DND-41 (cell line): ENCODE data around the gene DLX5.

Experiments
- ATAC-seq: fragments of 200-7000 bp; cut with Tn5 transposase; 3 replicates; pipeline ENCODE4 v1.9.1; 2021; ENCODE audit warnings: low read depth; ENCODE audit not compliant: insufficient read depth
- DNase-seq: peaks from one replicate; pipeline ENCODE4 v3.0.0-alpha.2; 2020
- H2AFZ ChIP-seq: 2 replicates; pipeline ENCODE4 v1.6.0; 2012; ENCODE audit warnings: low read depth, low read length
- H3K27ac ChIP-seq: 2 replicates; pipeline ENCODE4 v1.5.1; 2012; ENCODE audit warnings: low read length, inconsistent platforms
- H3K27me3 ChIP-seq: fragments of 200-600 bp; sonication (generic); 2 replicates; pipeline ENCODE4 v1.6.0; 2012; ENCODE audit warnings: low read length, mild to moderate bottlenecking, inconsistent platforms; ENCODE audit not compliant: insufficient read depth, poor library complexity
- H3K36me3 ChIP-seq: 2 replicates; pipeline ENCODE4 v1.5.1; 2012; ENCODE audit warnings: low read length, inconsistent platforms; ENCODE audit not compliant: insufficient read depth
- H3K4me1 ChIP-seq: 2 replicates; pipeline ENCODE4 v1.5.1; 2012; ENCODE audit warnings: mild to moderate bottlenecking, low read length; ENCODE audit not compliant: insufficient read depth
- H3K4me2 ChIP-seq: 2 replicates; pipeline ENCODE4 v1.6.0; 2012; ENCODE audit warnings: mild to moderate bottlenecking, moderate library complexity, low read length, inconsistent platforms; ENCODE audit not compliant: insufficient read depth
- H3K4me3 ChIP-seq, 2 experiments: fragments of 200-600 bp in 1 of 2; shearing (Covaris generic) in 1 of 2; 2 replicates each; pipeline ENCODE4 v1.5.1; 2012 to 2016; ENCODE audit warnings: inconsistent platforms in 2 of 2, low read length in 2 of 2, mild to moderate bottlenecking in 2 of 2, low read depth in 1 of 2, moderate library complexity in 1 of 2
- H3K79me2 ChIP-seq: 2 replicates; pipeline ENCODE4 v1.6.0; 2012; ENCODE audit warnings: low read length, inconsistent platforms; ENCODE audit not compliant: insufficient read depth
- H3K9ac ChIP-seq: 2 replicates; pipeline ENCODE4 v1.6.0; 2012; ENCODE audit warnings: low read depth, mild to moderate bottlenecking, inconsistent platforms, low read length, moderate library complexity
- H3K9me3 ChIP-seq: 2 replicates; pipeline ENCODE4 v1.5.1; 2012; ENCODE audit warnings: low read length, moderate library complexity, mild to moderate bottlenecking, inconsistent platforms; ENCODE audit not compliant: insufficient read depth, severe bottlenecking
- H4K20me1 ChIP-seq: 2 replicates; pipeline ENCODE4 v1.6.0; 2012; ENCODE audit warnings: low read length; ENCODE audit not compliant: insufficient read depth
- EZH2 ChIP-seq: IDR thresholded peaks from 3 replicates; pipeline ENCODE4 v1.6.1; 2012; ENCODE audit warnings: borderline replicate concordance, low read depth, mild to moderate bottlenecking, moderate library complexity, low read length, inconsistent platforms; ENCODE audit not compliant: severe bottlenecking
- TF ChIP-seq, protein P1 (sequence below): IDR thresholded peaks from 2 replicates; pipeline ENCODE4 v1.5.1; 2012; ENCODE audit warnings: borderline replicate concordance, low read length, moderate library complexity, mild to moderate bottlenecking; ENCODE audit not compliant: poor library complexity, severe bottlenecking; ENCODE audit errors: extremely low read depth

Gene DLX5

DNA sequence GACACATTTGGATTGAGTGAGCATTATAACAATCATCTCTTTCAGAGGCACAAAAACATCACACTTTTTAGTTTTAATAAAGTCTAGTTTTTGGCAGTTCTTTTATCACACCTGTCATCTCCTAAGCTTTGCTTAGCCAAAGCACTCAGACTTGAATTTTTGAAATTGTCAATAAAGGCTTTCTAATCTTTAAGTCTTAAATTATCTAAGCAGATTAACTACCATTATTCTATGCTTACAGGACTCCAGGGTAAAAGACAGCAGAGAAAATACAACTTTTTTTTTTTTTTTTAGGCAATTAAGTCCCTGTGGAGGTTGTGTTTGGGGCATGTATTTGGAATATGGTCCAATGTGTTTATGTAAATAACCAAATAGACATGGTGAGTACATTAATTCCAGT lies 36.9 kb downstream of the DLX5 start:
- no peak for ATAC-seq
- H3K9me3 ChIP-seq: no peaks in the 10 kb centered on the region
- TF ChIP-seq, protein P1, sequence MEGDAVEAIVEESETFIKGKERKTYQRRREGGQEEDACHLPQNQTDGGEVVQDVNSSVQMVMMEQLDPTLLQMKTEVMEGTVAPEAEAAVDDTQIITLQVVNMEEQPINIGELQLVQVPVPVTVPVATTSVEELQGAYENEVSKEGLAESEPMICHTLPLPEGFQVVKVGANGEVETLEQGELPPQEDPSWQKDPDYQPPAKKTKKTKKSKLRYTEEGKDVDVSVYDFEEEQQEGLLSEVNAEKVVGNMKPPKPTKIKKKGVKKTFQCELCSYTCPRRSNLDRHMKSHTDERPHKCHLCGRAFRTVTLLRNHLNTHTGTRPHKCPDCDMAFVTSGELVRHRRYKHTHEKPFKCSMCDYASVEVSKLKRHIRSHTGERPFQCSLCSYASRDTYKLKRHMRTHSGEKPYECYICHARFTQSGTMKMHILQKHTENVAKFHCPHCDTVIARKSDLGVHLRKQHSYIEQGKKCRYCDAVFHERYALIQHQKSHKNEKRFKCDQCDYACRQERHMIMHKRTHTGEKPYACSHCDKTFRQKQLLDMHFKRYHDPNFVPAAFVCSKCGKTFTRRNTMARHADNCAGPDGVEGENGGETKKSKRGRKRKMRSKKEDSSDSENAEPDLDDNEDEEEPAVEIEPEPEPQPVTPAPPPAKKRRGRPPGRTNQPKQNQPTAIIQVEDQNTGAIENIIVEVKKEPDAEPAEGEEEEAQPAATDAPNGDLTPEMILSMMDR: no peak
- H4K20me1 ChIP-seq: no peaks in the 10 kb centered on the region
- no peak overlapping the region for H3K4me3 ChIP-seq
- no peaks in the 10 kb centered on the region for H3K4me1 ChIP-seq
- H3K36me3 ChIP-seq: no peaks in the 10 kb centered on the region
- H3K27ac ChIP-seq: no peak overlapping the region
- no peak overlapping the region for H3K9ac ChIP-seq
- no peak overlapping the region for H3K4me2 ChIP-seq
- no peak for DNase-seq
- H3K79me2 ChIP-seq: no peaks in the 10 kb centered on the region
- H3K27me3 ChIP-seq: no peaks in the 10 kb centered on the region
- no peak overlapping the region for H2AFZ ChIP-seq

DNA sequence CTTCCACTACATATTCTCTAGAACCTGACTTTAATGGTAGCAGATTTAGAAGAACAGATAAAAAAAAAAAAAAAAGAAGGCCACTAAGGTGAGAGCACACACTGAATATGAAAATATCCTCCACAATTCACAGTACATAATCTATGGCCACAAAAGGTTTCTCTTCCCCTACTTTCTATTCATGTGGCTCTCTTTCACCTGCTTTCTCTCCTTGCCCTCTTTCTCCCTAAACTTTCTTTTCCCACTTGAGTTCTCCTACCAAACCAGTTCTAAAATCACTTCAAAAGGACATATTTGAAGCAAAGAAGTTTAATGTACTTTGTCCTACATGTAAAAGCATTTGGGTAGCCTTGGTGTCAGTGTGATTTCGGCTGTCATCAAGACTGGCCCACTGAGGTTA lies 37.7 kb downstream of the DLX5 start:
- ATAC-seq (no peak), DNase-seq (no peak)
- no peak overlapping the region for H3K9ac ChIP-seq
- H4K20me1 ChIP-seq: no peaks in the 10 kb centered on the region
- H3K9me3 ChIP-seq: no peaks in the 10 kb centered on the region
- no peak for TF ChIP-seq EZH2
- TF ChIP-seq, protein P1: no peak
- H3K79me2 ChIP-seq: no peaks in the 10 kb centered on the region
- H3K36me3 ChIP-seq: no peaks in the 10 kb centered on the region
- H3K27me3 ChIP-seq: no peaks in the 10 kb centered on the region
- H3K4me1 ChIP-seq: no peaks in the 10 kb centered on the region
- H3K4me3 ChIP-seq: no peak overlapping the region
- no peak overlapping the region for H3K4me2 ChIP-seq
- no peak overlapping the region for H3K27ac ChIP-seq
- H2AFZ ChIP-seq: no peak overlapping the region

DNA sequence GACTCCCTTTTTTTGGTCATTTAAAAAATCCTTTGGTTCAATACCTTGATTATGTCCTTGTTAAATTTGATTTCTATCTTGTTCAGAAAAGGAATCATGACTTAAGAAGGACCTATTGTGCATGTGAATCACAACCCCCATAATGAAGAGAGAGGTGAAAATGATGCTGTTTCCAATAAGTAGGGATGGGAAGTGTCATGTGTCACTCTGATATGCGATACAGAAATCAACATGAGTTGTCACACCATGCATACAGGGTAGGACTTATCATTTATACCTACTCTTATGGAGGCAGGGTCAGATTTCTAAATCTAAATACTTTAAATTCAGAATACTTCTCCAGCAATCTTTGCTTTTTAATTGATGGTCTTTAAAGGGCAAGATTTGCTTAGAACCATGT lies 38.6 kb downstream of the DLX5 start:
- Histone ChIP-seq H3K4me2 (no peak overlapping the region), H3K27ac (no peak overlapping the region), H3K9ac (no peak overlapping the region), H4K20me1 (no peaks in the 10 kb centered on the region), H3K79me2 (no peaks in the 10 kb centered on the region), H3K4me1 (no peaks in the 10 kb centered on the region), H3K27me3 (no peaks in the 10 kb centered on the region), H2AFZ (no peak overlapping the region), H3K36me3 (no peaks in the 10 kb centered on the region), H3K9me3 (no peaks in the 10 kb centered on the region), H3K4me3 (no peak overlapping the region)
- DNase-seq (no peak), ATAC-seq (no peak)
- TF ChIP-seq EZH2: no peak
- TF ChIP-seq, protein P1: no peak

DNA sequence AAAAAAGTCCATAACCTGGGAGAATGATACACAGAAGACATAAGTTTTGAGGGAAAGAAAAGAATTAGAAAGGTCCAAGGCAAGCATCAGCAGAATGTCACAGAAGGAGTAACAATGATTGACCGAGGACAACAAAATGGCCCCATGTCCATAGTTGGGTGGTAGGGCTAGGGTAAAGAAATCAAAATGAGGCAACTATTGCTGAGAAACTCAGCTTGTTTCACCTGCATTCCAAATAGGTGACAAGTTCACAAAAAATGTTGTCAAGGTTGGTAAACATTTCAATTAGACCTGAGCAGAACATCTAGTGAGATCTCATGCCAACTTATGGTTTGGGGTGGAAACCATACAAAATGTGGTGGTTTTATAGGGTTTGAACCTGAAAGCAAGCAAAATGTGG lies 42.0 kb downstream of the DLX5 start:
- no peak overlapping the region for H3K4me2 ChIP-seq
- H3K79me2 ChIP-seq: no peaks in the 10 kb centered on the region
- no peak for TF ChIP-seq EZH2
- TF ChIP-seq, protein P1: no peak
- no peak overlapping the region for H3K9ac ChIP-seq
- H3K9me3 ChIP-seq: no peaks in the 10 kb centered on the region
- no peak overlapping the region for H3K27ac ChIP-seq
- no peaks in the 10 kb centered on the region for H3K36me3 ChIP-seq
- no peak overlapping the region for H2AFZ ChIP-seq
- ATAC-seq (no peak), DNase-seq (no peak)
- no peak overlapping the region for H3K4me3 ChIP-seq
- no peaks in the 10 kb centered on the region for H3K4me1 ChIP-seq
- H4K20me1 ChIP-seq: no peaks in the 10 kb centered on the region
- no peaks in the 10 kb centered on the region for H3K27me3 ChIP-seq
